Neural crest cell (in vitro differentiated cells): ENCODE results near the gene DIP2B. TPM values are rescaled to one million over a fixed set of nuclear protein-coding genes. Genes with fewer than 3 reads are reported as not detected.

ENCODE experiments used
- DNase-seq: peaks from one replicate; pipeline ENCODE4 v3.0.0; 2021; ENCODE audit warnings: low read depth, mixed read lengths, low spot score
- H3K27ac Mint-ChIP-seq: one replicate; pipeline ENCODE4 v1.8.0; 2021; ENCODE audit warnings: mild to moderate bottlenecking, mixed read lengths; ENCODE audit not compliant: unreplicated experiment
- H3K27me3 Mint-ChIP-seq: 2 replicates; pipeline ENCODE4 v1.8.0; 2021; ENCODE audit warnings: low read depth, mild to moderate bottlenecking, mixed read lengths
- H3K36me3 Mint-ChIP-seq: 2 replicates; pipeline ENCODE4 v1.8.0; 2021; ENCODE audit warnings: low read depth, mild to moderate bottlenecking, mixed read lengths
- H3K4me1 Mint-ChIP-seq: 2 replicates; pipeline ENCODE4 v1.8.0; 2021; ENCODE audit warnings: mixed read lengths
- H3K4me3 Mint-ChIP-seq: one replicate; pipeline ENCODE4 v1.8.0; 2021; ENCODE audit warnings: mild to moderate bottlenecking, mixed read lengths
- H3K9me3 Mint-ChIP-seq: 2 replicates; pipeline ENCODE4 v1.8.0; 2021; ENCODE audit warnings: mixed read lengths
- CTCF ChIP-seq: fragments of 200-600 bp; sonication (generic); conservative IDR thresholded peaks from 2 replicates; pipeline ENCODE4 v1.5.0; 2021; ENCODE audit warnings: antibody characterized with exemption, mild to moderate bottlenecking
- total RNA-seq: library from RNA; stranded (reverse); gene quantifications from 2 replicates; pipeline ENCODE4 v1.2.1, GENCODE V29; 2021

DIP2B gene
- total RNA-seq, 1 donor from 2014 or later: 39.4 TPM

DNA sequence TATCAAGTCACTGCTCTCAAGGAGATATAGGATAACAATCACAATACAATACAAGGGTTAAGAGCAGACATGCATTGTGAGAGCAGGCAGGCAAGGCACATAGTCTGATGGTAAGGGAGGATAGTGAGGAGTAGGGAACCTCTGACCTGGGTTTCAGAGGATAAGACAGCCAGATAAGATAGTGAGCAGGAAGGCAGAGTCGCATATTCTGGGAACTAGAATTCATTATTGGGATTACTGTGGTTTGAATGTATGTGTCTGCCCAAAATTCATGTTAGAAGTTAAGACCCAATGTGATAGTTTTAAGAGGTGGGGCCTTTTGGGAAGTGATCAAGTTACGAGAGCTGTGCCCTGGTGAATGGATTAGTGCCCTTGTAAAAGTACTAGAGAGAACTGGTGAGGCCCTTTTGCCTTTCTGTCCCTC, 244.7 kb downstream of the DIP2B start:
- Mint-ChIP-seq H3K27me3 (no peaks in the 10 kb centered on the region), H3K9me3 (peaks cover under 1% of the 10 kb centered on the region), H3K4me3 (no peak overlapping the region), H3K27ac (no peak overlapping the region), H3K4me1 (peaks cover 3% of the 10 kb centered on the region), H3K36me3 (peaks cover 14% of the 10 kb centered on the region)
- no peak for TF ChIP-seq CTCF
- no peak for DNase-seq

GRCh38 chr12:50750366-50750765, 245.6 kb downstream of the DIP2B start:
- peaks cover 6% of the 10 kb centered on the region for H3K9me3 Mint-ChIP-seq
- peaks cover 3% of the 10 kb centered on the region for H3K4me1 Mint-ChIP-seq
- TF ChIP-seq CTCF: no peak
- no peak overlapping the region for H3K4me3 Mint-ChIP-seq
- no peak overlapping the region for H3K27ac Mint-ChIP-seq
- H3K27me3 Mint-ChIP-seq: no peaks in the 10 kb centered on the region
- DNase-seq: no peak
- H3K36me3 Mint-ChIP-seq: peaks cover 20% of the 10 kb centered on the region

GRCh38 chr12:50751948-50752721, 247.3 kb downstream of the DIP2B start:
- Mint-ChIP-seq H3K36me3 (peaks cover 20% of the 10 kb centered on the region), H3K27me3 (no peaks in the 10 kb centered on the region), H3K27ac (no peak overlapping the region), H3K4me3 (no peak overlapping the region), H3K9me3 (peaks cover 8% of the 10 kb centered on the region), H3K4me1 (peaks cover 3% of the 10 kb centered on the region)
- no peak for DNase-seq
- TF ChIP-seq CTCF: no peak

GRCh38 chr12:50753232-50753769, 248.5 kb downstream of the DIP2B start:
- TF ChIP-seq CTCF: no peak
- DNase-seq: no peak
- H3K27me3 Mint-ChIP-seq: no peaks in the 10 kb centered on the region
- H3K27ac Mint-ChIP-seq: no peak overlapping the region
- peaks cover 8% of the 10 kb centered on the region for H3K9me3 Mint-ChIP-seq
- H3K4me3 Mint-ChIP-seq: no peak overlapping the region
- H3K4me1 Mint-ChIP-seq: no peaks in the 10 kb centered on the region
- peaks cover 20% of the 10 kb centered on the region for H3K36me3 Mint-ChIP-seq

DNA sequence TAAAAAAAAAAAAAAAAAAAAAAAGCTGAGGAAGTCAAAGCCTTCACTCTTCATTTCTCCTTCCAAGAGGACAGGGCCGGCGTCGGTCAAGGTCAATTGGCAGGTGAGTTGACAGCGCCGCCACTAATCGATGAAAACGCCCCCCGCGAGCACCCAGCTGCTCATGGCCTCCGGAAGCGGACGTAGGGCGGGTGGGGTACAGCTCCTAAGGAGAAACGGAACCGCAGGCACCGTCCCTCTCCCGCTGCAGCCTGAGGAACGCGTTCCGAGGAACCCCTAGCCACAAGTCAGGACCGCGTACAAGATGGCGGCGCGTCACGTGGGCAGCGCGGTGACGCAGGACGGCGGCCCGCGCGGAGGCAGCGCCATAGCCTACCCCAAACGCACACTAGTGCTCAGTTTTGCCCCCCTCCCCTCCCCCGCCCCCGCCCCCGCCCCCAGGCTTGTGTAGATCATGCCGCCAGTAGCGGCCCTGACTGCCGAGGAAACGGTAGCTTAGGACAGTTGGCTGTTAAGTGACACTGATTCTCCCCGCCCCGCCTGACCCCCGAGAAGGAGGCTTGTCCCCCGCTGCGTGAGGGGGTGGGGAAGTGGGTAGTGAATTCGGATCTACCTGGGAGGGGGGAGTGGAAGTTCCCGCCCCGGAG, 259.0 kb downstream of the DIP2B start, which contains the start of gene ATF1:
ATF1 (plus strand) TSS at position 463 of the 647 bp plus-strand sequence. CDS start 16,045 bp downstream, outside the sequence.
- Mint-ChIP-seq H3K27ac (peak within 1 kb of the TSS; percentile 98), H3K36me3 (peaks cover 2% of the 10 kb centered on the region), H3K9me3 (no peaks in the 10 kb centered on the region), H3K27me3 (peaks cover 3% of the 10 kb centered on the region), H3K4me3 (peak within 1 kb of the TSS; percentile 99), H3K4me1 (peaks cover 39% of the 10 kb centered on the region)
- DNase-seq: peak; percentile 79
- TF ChIP-seq CTCF: no peak
